A549 (cell line): ENCODE results near the gene VSTM4. TPM values are rescaled to one million over a fixed set of nuclear protein-coding genes. Genes with fewer than 3 reads are reported as not detected.

Source experiments
- ATAC-seq, 2 experiments: fragments of 200-7000 bp in 1 of 2; fragments of >200 bp in 1 of 2; cut with Nextera tagmentation in 1 of 2; cut with Tn5 transposase in 1 of 2; 3 replicates each; pipeline versions ENCODE4 v1.8.0 to v1.9.1; 2018 to 2020; ENCODE audit warnings: mild to moderate bottlenecking in 1 of 2, moderate library complexity in 1 of 2
- CTCF ChIA-PET: fragments of 300-600 bp; sonication (Branson Sonifier 250); formaldehyde crosslinking; extraction: SDS; loops from one replicate; lab custom pipeline; 2021; ENCODE audit warnings: antibody characterized with exemption, inconsistent platforms; lab: Yijun Ruan, JAX
- POLR2A ChIA-PET: fragments of 350-600 bp; formaldehyde crosslinking; extraction: SDS; loops from one replicate; lab custom pipeline; 2021; ENCODE audit warnings: antibody characterized with exemption, inconsistent platforms; lab: Yijun Ruan, JAX
- DNase-seq, 2 experiments: peaks; one replicate each; pipeline versions ENCODE4 v3.0.0 to v3.0.0-alpha.2; 2011 to 2016; ENCODE audit warnings: low read depth in 1 of 2, low spot score in 1 of 2
- FAIRE-seq: peaks from 2 replicates; lab custom pipeline; 2011; peaks lifted over from hg19 to GRCh38; lab: Jason Lieb, UNC
- H3K27ac ChIP-seq, 2 experiments: fragments of >200 bp; sonication (Bioruptor Twin); formaldehyde crosslinking; 3 replicates each; pipeline ENCODE4 v1.5.1; 2016 to 2017
- H3K4me1 ChIP-seq: fragments of >200 bp; sonication (Bioruptor Twin); formaldehyde crosslinking; 3 replicates; pipeline ENCODE4 v1.6.1; 2016
- H3K4me2 ChIP-seq: fragments of >200 bp; sonication (Bioruptor Twin); formaldehyde crosslinking; 3 replicates; pipeline ENCODE4 v1.6.1; 2016
- H3K4me3 ChIP-seq: fragments of >200 bp; sonication (Bioruptor Twin); formaldehyde crosslinking; 3 replicates; pipeline ENCODE4 v1.5.1; 2016
- H3K9me3 ChIP-seq: fragments of >200 bp; sonication (Bioruptor Twin); formaldehyde crosslinking; 3 replicates; pipeline ENCODE4 v1.6.1; 2016
- CBX8 ChIP-seq: fragments of 200-600 bp; sonication (generic); IDR thresholded peaks from 2 replicates; pipeline ENCODE4 v1.6.1; 2016
- CHD2 ChIP-seq: fragments of 150-350 bp; IDR thresholded peaks from 2 replicates; pipeline ENCODE4 v1.6.1; 2014; ENCODE audit warnings: low read length; ENCODE audit not compliant: partially characterized antibody
- CHD4 ChIP-seq: fragments of 200-600 bp; sonication (generic); IDR thresholded peaks from 2 replicates; pipeline ENCODE4 v1.6.1; 2016; ENCODE audit warnings: antibody characterized with exemption, mild to moderate bottlenecking, borderline replicate concordance
- ESRRA ChIP-seq: fragments of 150-350 bp; IDR thresholded peaks from 2 replicates; pipeline ENCODE4 v1.6.1; 2014; ENCODE audit warnings: mild to moderate bottlenecking, low read length, borderline replicate concordance
- FOSB ChIP-seq: fragments of 250-450 bp; sonication (Bioruptor Pico); IDR thresholded peaks from 2 replicates; pipeline ENCODE4 v1.5.0; 2020; ENCODE audit warnings: mild to moderate bottlenecking, moderate library complexity
- FOXS1 ChIP-seq: fragments of 250-450 bp; sonication (Bioruptor Pico); IDR thresholded peaks from 2 replicates; pipeline ENCODE4 v1.5.0; 2020; ENCODE audit warnings: mild to moderate bottlenecking, moderate library complexity
- HOXB5 ChIP-seq: fragments of 250-450 bp; sonication (Bioruptor Pico); IDR thresholded peaks from 2 replicates; pipeline ENCODE4 v1.5.0; 2020; ENCODE audit warnings: mild to moderate bottlenecking, moderate library complexity
- JUNB ChIP-seq: fragments of >200 bp; sonication (Bioruptor Twin); formaldehyde crosslinking; IDR thresholded peaks from 2 replicates; pipeline ENCODE4 v1.6.1; 2016
- MAFK ChIP-seq: fragments of 450-650 bp; IDR thresholded peaks from 2 replicates; pipeline ENCODE4 v1.6.1; 2014; ENCODE audit not compliant: partially characterized antibody
- MYC ChIP-seq: IDR thresholded peaks from 2 replicates; pipeline ENCODE4 v1.6.1; 2012; ENCODE audit warnings: mild to moderate bottlenecking, inconsistent platforms, low read length, improper control_type of control experiment, borderline replicate concordance
- NFE2L2 ChIP-seq: fragments of 150-350 bp; conservative IDR thresholded peaks from 2 replicates; pipeline ENCODE4 v1.6.1; 2014; ENCODE audit warnings: low read length
- NR3C1 ChIP-seq: fragments of >200 bp; sonication (Bioruptor Twin); formaldehyde crosslinking; IDR thresholded peaks from 3 replicates; pipeline ENCODE4 v1.6.1; 2017
- RARB ChIP-seq: fragments of 250-450 bp; sonication (Bioruptor Pico); IDR thresholded peaks from 2 replicates; pipeline ENCODE4 v1.8.0; 2021; ENCODE audit warnings: mild to moderate bottlenecking, moderate library complexity
- RCOR1 ChIP-seq: fragments of 150-350 bp; IDR thresholded peaks from 2 replicates; pipeline ENCODE4 v1.6.1; 2014; ENCODE audit warnings: antibody characterized with exemption, low read length, low read depth
- SMC3 ChIP-seq: fragments of >200 bp; sonication (Bioruptor Twin); formaldehyde crosslinking; IDR thresholded peaks from 3 replicates; pipeline ENCODE4 v1.6.1; 2018; ENCODE audit warnings: inconsistent platforms
- ZFP36 ChIP-seq: fragments of 450-650 bp; IDR thresholded peaks from 2 replicates; pipeline ENCODE4 v1.6.1; 2014; ENCODE audit warnings: borderline replicate concordance; ENCODE audit not compliant: partially characterized antibody
- WGBS: methylation state at CpG from one replicate; pipeline ENCODE4 v1.1.6; 2017; ENCODE audit errors: missing lambda C conversion rate; 5-methylcytosine and 5-hydroxymethylcytosine counted together
- polyA plus RNA-seq, 4 experiments: library from polyadenylated mRNA; depleted of rRNA in 3 of 4; stranded (reverse); fragments of >200 nt; fragmentation: RNase III in 1 of 4; extraction: RNeasy Plus Mini Kit Qiagen cat#74134 plus additional on column Dnase treatment in 1 of 4; gene quantifications; 2 replicates in 3 of 4; 3 replicates in 1 of 4; pipeline ENCODE4 v1.2.3, GENCODE V29; 2011 to 2017
- TF ChIP-seq, protein P1 (sequence below): fragments of 250-450 bp; sonication (Bioruptor Pico); IDR thresholded peaks from 2 replicates; pipeline ENCODE4 v1.5.0; 2020; ENCODE audit warnings: low read depth, mild to moderate bottlenecking, moderate library complexity
- TF ChIP-seq, protein P2 (sequence below): fragments of >200 bp; sonication (Bioruptor Twin); formaldehyde crosslinking; IDR thresholded peaks from 2 replicates; pipeline ENCODE4 v1.6.1; 2016
- TF ChIP-seq, protein P3 (sequence below): fragments of 200-600 bp; sonication (generic); IDR thresholded peaks from 2 replicates; pipeline ENCODE4 v1.6.1; 2016; ENCODE audit warnings: antibody characterized with exemption, mild to moderate bottlenecking, moderate library complexity

The VSTM4 gene
- polyA plus RNA-seq, 2 of the 4 experiments (the other 2 are of a cell fraction) = 0.18 to 0.53 TPM

DNA sequence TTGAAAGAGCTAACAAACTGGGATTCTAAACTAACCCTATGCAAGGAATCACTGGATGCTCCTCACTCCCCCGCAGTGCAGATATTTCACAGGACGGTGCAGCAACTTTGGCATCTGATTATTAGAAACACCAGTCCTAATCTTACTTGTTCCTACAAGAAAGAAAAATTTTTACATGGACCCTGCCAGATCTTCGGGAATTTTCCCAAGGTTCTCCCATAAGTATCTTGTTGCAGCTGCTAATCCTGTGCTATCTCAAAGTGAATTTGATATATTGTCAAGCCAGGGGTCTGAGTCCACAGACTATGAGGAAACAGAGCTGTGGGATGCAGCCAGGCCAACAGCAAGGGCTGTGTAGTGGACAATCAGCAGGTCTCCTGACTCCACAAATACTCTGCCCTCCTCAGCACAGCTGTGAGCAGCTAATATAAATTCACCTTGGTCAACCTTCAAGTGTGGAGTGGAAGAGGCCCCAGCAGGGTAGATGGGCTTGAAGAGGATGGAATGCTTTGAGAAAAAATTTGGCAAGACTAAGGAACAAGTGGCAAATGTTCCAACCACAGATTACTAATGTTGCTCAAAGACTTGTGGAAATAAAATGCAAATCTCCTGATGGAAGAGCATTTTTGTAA lies 25.6 kb downstream of the VSTM4 start:
- no peak for FAIRE-seq
- H3K4me3 ChIP-seq = no peak overlapping the region
- TF ChIP-seq, protein P1, sequence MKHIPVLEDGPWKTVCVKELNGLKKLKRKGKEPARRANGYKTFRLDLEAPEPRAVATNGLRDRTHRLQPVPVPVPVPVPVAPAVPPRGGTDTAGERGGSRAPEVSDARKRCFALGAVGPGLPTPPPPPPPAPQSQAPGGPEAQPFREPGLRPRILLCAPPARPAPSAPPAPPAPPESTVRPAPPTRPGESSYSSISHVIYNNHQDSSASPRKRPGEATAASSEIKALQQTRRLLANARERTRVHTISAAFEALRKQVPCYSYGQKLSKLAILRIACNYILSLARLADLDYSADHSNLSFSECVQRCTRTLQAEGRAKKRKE (CRISPR knock-in tag) = no peak
- TF ChIP-seq NFE2L2 (no peak), MAFK (no peak), RARB (CRISPR knock-in tag) (no peak), ZFP36 (no peak), FOXS1 (no peak), MYC (no peak), FOSB (CRISPR knock-in tag) (no peak), RCOR1 (no peak), SMC3 (no peak)
- TF ChIP-seq, protein P2, sequence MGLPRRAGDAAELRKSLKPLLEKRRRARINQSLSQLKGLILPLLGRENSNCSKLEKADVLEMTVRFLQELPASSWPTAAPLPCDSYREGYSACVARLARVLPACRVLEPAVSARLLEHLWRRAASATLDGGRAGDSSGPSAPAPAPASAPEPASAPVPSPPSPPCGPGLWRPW = no peak
- TF ChIP-seq, protein P3, sequence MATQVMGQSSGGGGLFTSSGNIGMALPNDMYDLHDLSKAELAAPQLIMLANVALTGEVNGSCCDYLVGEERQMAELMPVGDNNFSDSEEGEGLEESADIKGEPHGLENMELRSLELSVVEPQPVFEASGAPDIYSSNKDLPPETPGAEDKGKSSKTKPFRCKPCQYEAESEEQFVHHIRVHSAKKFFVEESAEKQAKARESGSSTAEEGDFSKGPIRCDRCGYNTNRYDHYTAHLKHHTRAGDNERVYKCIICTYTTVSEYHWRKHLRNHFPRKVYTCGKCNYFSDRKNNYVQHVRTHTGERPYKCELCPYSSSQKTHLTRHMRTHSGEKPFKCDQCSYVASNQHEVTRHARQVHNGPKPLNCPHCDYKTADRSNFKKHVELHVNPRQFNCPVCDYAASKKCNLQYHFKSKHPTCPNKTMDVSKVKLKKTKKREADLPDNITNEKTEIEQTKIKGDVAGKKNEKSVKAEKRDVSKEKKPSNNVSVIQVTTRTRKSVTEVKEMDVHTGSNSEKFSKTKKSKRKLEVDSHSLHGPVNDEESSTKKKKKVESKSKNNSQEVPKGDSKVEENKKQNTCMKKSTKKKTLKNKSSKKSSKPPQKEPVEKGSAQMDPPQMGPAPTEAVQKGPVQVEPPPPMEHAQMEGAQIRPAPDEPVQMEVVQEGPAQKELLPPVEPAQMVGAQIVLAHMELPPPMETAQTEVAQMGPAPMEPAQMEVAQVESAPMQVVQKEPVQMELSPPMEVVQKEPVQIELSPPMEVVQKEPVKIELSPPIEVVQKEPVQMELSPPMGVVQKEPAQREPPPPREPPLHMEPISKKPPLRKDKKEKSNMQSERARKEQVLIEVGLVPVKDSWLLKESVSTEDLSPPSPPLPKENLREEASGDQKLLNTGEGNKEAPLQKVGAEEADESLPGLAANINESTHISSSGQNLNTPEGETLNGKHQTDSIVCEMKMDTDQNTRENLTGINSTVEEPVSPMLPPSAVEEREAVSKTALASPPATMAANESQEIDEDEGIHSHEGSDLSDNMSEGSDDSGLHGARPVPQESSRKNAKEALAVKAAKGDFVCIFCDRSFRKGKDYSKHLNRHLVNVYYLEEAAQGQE = no peak
- H3K27ac ChIP-seq = no peak overlapping the region
- 4% methylated on average over 3 of the region's 3 CpGs for WGBS
- CTCF ChIA-PET = interaction anchor here (1.0 to 1.2 kb wide), 2 partner anchors 9 to 72 kb away, joined by 3 read pairs; no protein-coding TSS in a partner anchor
- no peaks in the 10 kb centered on the region for H3K4me1 ChIP-seq
- H3K9me3 ChIP-seq = peaks cover 13% of the 10 kb centered on the region
- no peak overlapping the region for H3K4me2 ChIP-seq
- no peak for ATAC-seq
- no peak for DNase-seq
- POLR2A ChIA-PET = no interaction called here

DNA sequence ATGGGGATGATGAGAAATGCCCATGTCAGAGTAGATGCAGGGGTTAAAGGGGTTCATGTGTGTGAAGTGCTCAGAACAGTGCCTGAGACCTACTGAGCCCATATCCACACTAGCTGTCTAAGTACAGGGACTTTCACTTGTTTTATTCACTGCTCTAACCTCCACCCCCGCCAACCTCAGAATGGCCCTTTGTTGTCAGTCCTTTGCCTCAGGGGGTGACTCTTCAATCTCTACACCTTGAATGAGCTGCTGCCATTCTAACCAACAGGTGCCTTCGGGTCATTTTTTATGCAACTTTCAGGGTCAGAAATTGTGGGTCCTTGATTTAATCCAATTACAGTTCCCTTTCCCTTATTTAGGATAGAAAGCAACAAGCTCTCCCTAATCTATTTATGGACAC lies 26.2 kb downstream of the VSTM4 start:
- ATAC-seq = no peak
- Histone ChIP-seq H3K4me2 (no peak overlapping the region), H3K4me3 (no peak overlapping the region), H3K27ac (no peak overlapping the region), H3K4me1 (no peaks in the 10 kb centered on the region), H3K9me3 (peaks cover 13% of the 10 kb centered on the region)
- no peak for DNase-seq
- no peak for FAIRE-seq
- ChIA-PET POLR2A (no interaction called here), CTCF (interaction anchor here (1.0 kb wide), 1 partner anchor 9 kb away, joined by 3 read pairs; no protein-coding TSS in a partner anchor)
- WGBS = 12% methylated on average over 2 of the region's 2 CpGs
- no peak for TF ChIP-seq CBX8
- TF ChIP-seq ESRRA = no peak
- TF ChIP-seq NR3C1 = no peak
- no peak for TF ChIP-seq JUNB
- TF ChIP-seq CHD4 = no peak

DNA sequence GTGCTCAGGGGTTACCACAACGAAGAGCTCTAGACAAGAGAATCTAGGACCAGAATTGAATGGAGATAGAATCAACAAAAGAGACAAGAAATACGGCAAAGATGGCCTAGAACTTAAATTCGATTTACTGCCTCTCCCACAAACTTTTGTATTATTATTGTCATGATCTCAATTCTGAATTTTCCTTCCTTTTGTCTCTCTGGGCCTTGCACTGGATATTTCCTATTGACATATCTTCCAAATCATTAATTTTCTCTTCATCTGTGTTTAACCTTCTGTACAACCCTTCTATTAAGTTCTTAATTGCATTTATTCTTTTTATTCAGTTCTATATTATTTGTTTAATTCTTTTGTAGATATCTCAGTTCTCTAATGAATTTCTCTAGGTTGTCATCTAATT lies 28.4 kb downstream of the VSTM4 start:
- H3K4me2 ChIP-seq = no peak overlapping the region
- no peak for FAIRE-seq
- POLR2A ChIA-PET = no interaction called here

More for the DNA sequence above, 28.4 kb downstream of the VSTM4 start:
- Histone ChIP-seq H3K4me1 (no peaks in the 10 kb centered on the region), H3K27ac (no peak overlapping the region), H3K9me3 (peaks cover 13% of the 10 kb centered on the region), H3K4me3 (no peak overlapping the region)
- DNase-seq = no peak
- TF ChIP-seq HOXB5 (no peak), CHD2 (no peak)
- 2% methylated on average over 3 of the region's 3 CpGs for WGBS
- CTCF ChIA-PET = no interaction called here
- ATAC-seq = no peak
